ENCODE results near the gene APBB1. TPM values are rescaled to one million over a fixed set of nuclear protein-coding genes. Genes with fewer than 3 reads are reported as not detected.

The APBB1 gene
- total RNA-seq, 1 donor from 2014 or later = 29.2 TPM

GRCh38 chr11:6403539-6403938, 15.4 kb downstream of the APBB1 start:
- H3K4me3 ChIP-seq = no peak overlapping the region
- H3K9me3 ChIP-seq = no peaks in the 10 kb centered on the region
- no peak overlapping the region for H3K27ac ChIP-seq
- no peak for TF ChIP-seq CTCF (IDR thresholded peaks at IDR 0.05)
- H3K4me1 ChIP-seq = peaks cover 0 to 3% of the 10 kb centered on the region in 2 donors
- H3K36me3 ChIP-seq = peaks cover 30 to 47% of the 10 kb centered on the region in 2 donors
- intact Hi-C loops (cut with DNase I) = no loop called here
- H3K27me3 ChIP-seq = no peaks in the 10 kb centered on the region
- no peak for DNase-seq (ENCODE audit: low spot score in 2 of 2)

- intact Hi-C loops (cut with DNase I) = no loop called here
- DNase-seq (ENCODE audit: low spot score in 2 of 2) = no peak
- no peaks in the 10 kb centered on the region for H3K27me3 ChIP-seq
- TF ChIP-seq CTCF (IDR thresholded peaks at IDR 0.05) = no peak
- H3K27ac ChIP-seq = no peak overlapping the region
- no peak overlapping the region for H3K4me3 ChIP-seq
- peaks cover 0 to 7% of the 10 kb centered on the region in 2 donors for H3K4me1 ChIP-seq
- peaks cover 30 to 54% of the 10 kb centered on the region in 2 donors for H3K36me3 ChIP-seq
- no peaks in the 10 kb centered on the region for H3K9me3 ChIP-seq
Measured at GRCh38 chr11:6402561-6402981, 16.3 kb downstream of the APBB1 start.

- Histone ChIP-seq H3K4me1 (peaks cover 0 to 7% of the 10 kb centered on the region in 2 donors), H3K36me3 (peaks cover 30 to 54% of the 10 kb centered on the region in 2 donors), H3K9me3 (no peaks in the 10 kb centered on the region), H3K4me3 (no peak overlapping the region), H3K27me3 (no peaks in the 10 kb centered on the region), H3K27ac (no peak overlapping the region)
- no peak for TF ChIP-seq CTCF (IDR thresholded peaks at IDR 0.05)
- DNase-seq (ENCODE audit: low spot score in 2 of 2) = no peak
- intact Hi-C loops (cut with DNase I) = no loop called here
Measured at GRCh38 chr11:6402061-6402470, 16.8 kb downstream of the APBB1 start.

GRCh38 chr11:6401464-6401863, 17.4 kb downstream of the APBB1 start:
- Histone ChIP-seq H3K27me3 (no peaks in the 10 kb centered on the region), H3K27ac (no peak overlapping the region), H3K4me1 (peaks cover 0 to 7% of the 10 kb centered on the region in 2 donors), H3K9me3 (no peaks in the 10 kb centered on the region), H3K4me3 (no peak overlapping the region), H3K36me3 (peaks cover 30 to 54% of the 10 kb centered on the region in 2 donors)
- intact Hi-C loops (cut with DNase I) = no loop called here
- DNase-seq (ENCODE audit: low spot score in 2 of 2) = no peak
- TF ChIP-seq CTCF (IDR thresholded peaks at IDR 0.05) = no peak

GRCh38 chr11:6400431-6401345, 18.2 kb downstream of the APBB1 start:
- no peak for DNase-seq (ENCODE audit: low spot score in 2 of 2)
- H3K36me3 ChIP-seq = peaks cover 35 to 58% of the 10 kb centered on the region in 2 donors
- intact Hi-C loops (cut with DNase I) = no loop called here

More at GRCh38 chr11:6400431-6401345, 18.2 kb downstream of the APBB1 start:
- Histone ChIP-seq H3K27ac (no peak overlapping the region), H3K9me3 (no peaks in the 10 kb centered on the region), H3K4me3 (no peak overlapping the region), H3K27me3 (no peaks in the 10 kb centered on the region), H3K4me1 (peaks cover 0 to 7% of the 10 kb centered on the region in 2 donors)
- no peak for TF ChIP-seq CTCF (IDR thresholded peaks at IDR 0.05)
